H1 (cell line): ENCODE data around the gene LTBP4. TPM values are rescaled to one million over a fixed set of nuclear protein-coding genes. Genes with fewer than 3 reads are reported as not detected.

ENCODE experiments used
- CTCF ChIA-PET: fragments of 300-600 bp; sonication (Branson Sonifier 250); formaldehyde crosslinking; loops from one replicate; lab custom pipeline; 2021; ENCODE audit not compliant: partially characterized antibody; lab: Charles Lee
- POLR2A ChIA-PET: fragments of 300-600 bp; sonication (Branson Sonifier 250); formaldehyde crosslinking; loops from one replicate; lab custom pipeline; 2021; ENCODE audit warnings: inconsistent platforms; ENCODE audit not compliant: partially characterized antibody; lab: Charles Lee
- DNase-seq, 2 experiments: peaks; one replicate each; pipeline versions ENCODE4 v3.0.0 to v3.0.0-alpha.2; 2010 to 2022; ENCODE audit warnings: low spot score in 2 of 2, low read depth in 1 of 2, mixed read lengths in 1 of 2
- FAIRE-seq: peaks from 2 replicates; lab custom pipeline; 2011; peaks lifted over from hg19 to GRCh38; lab: Jason Lieb, UNC
- H2AFZ ChIP-seq: 2 replicates; pipeline ENCODE4 v1.8.1; 2012; ENCODE audit warnings: low read length, inconsistent platforms
- H2AK5ac ChIP-seq: 2 replicates; pipeline ENCODE4 v1.6.1; 2013; ENCODE audit warnings: low read depth, low read length
- H2BK120ac ChIP-seq: replicated peaks from 2 replicates; pipeline ENCODE3; 2013; ENCODE audit warnings: low read depth, low read length, inconsistent platforms
- H2BK12ac ChIP-seq: 2 replicates; pipeline ENCODE4 v1.6.1; 2013; ENCODE audit warnings: low read depth, low read length
- H2BK15ac ChIP-seq: 2 replicates; pipeline ENCODE4 v1.6.1; 2013; ENCODE audit warnings: low read length
- H2BK20ac ChIP-seq: 2 replicates; pipeline ENCODE4 v1.6.1; 2013; ENCODE audit warnings: low read length
- H2BK5ac ChIP-seq: 2 replicates; pipeline ENCODE4 v1.6.1; 2013; ENCODE audit warnings: low read depth, low read length
- H3K14ac ChIP-seq: 2 replicates; pipeline ENCODE4 v1.6.1; 2013; ENCODE audit warnings: inconsistent platforms; ENCODE audit not compliant: insufficient read length
- H3K18ac ChIP-seq: 2 replicates; pipeline ENCODE4 v1.6.1; 2013; ENCODE audit warnings: low read length; ENCODE audit errors: extremely low read depth
- H3K23ac ChIP-seq: 2 replicates; pipeline ENCODE4 v1.6.1; 2013; ENCODE audit warnings: inconsistent platforms; ENCODE audit not compliant: insufficient read length
- H3K23me2 ChIP-seq: 2 replicates; pipeline ENCODE4 v1.6.1; 2013; ENCODE audit warnings: low read depth, low read length
- H3K27ac ChIP-seq: 2 replicates; pipeline ENCODE4 v1.6.1; 2011; ENCODE audit warnings: low read depth, low read length, inconsistent platforms
- H3K27me3 ChIP-seq, 4 experiments: replicated peaks in 1 of 4; 1 replicate in 1 of 4; 2 replicates in 3 of 4; pipeline versions ENCODE4 v1.6.1 to v1.8.1; 2011 to 2013; ENCODE audit warnings: low read length in 3 of 4, mild to moderate bottlenecking in 3 of 4, inconsistent platforms in 2 of 4, mixed read lengths in 2 of 4, moderate library complexity in 1 of 4; ENCODE audit not compliant: control insufficient read depth in 3 of 4, insufficient read depth in 3 of 4; ENCODE audit errors: extremely low read depth in 1 of 4
- H3K36me3 ChIP-seq, 4 experiments: 2 replicates each; pipeline versions ENCODE4 v1.6.1 to v1.8.1; 2011 to 2013; ENCODE audit warnings: mild to moderate bottlenecking in 4 of 4, low read length in 3 of 4, moderate library complexity in 2 of 4, control low read depth in 1 of 4, inconsistent platforms in 1 of 4; ENCODE audit not compliant: insufficient read depth in 4 of 4, control insufficient read depth in 2 of 4
- H3K4ac ChIP-seq: replicated peaks from 2 replicates; pipeline ENCODE3; 2013; ENCODE audit warnings: low read length, low read depth, mixed read lengths, inconsistent platforms; ENCODE audit not compliant: insufficient read length
- H3K4me1 ChIP-seq, 4 experiments: replicated peaks in 1 of 4; 1 replicate in 1 of 4; 2 replicates in 3 of 4; pipeline versions ENCODE4 v1.6.1 to v1.8.1; 2011 to 2013; ENCODE audit warnings: low read length in 3 of 4, inconsistent platforms in 2 of 4, mixed read lengths in 1 of 4; ENCODE audit not compliant: insufficient read depth in 4 of 4, control insufficient read depth in 3 of 4
- H3K4me2 ChIP-seq, 2 experiments: 2 replicates each; pipeline versions ENCODE4 v1.6.1 to v1.8.1; 2011 to 2013; ENCODE audit warnings: low read depth in 2 of 2, low read length in 2 of 2, control low read depth in 1 of 2, inconsistent platforms in 1 of 2, mild to moderate bottlenecking in 1 of 2; ENCODE audit not compliant: insufficient read depth in 1 of 2
- H3K4me3 ChIP-seq, 4 experiments: fragments of 200-600, 300-600 bp in 1 of 4; sonication (generic), shearing (Covaris generic), sonication (Bioruptor Twin) in 1 of 4; 2 replicates each; pipeline versions ENCODE4 v1.5.1 to v1.8.1; 2011 to 2016; ENCODE audit warnings: low read length in 4 of 4, low read depth in 3 of 4, control low read depth in 2 of 4, inconsistent platforms in 2 of 4, mild to moderate bottlenecking in 2 of 4, mixed read lengths in 1 of 4, moderate library complexity in 1 of 4; ENCODE audit not compliant: insufficient read depth in 2 of 4; ENCODE audit errors: extremely low read depth in 1 of 4
- H3K56ac ChIP-seq: replicated peaks from 2 replicates; pipeline ENCODE3; 2013; ENCODE audit warnings: low read depth, mild to moderate bottlenecking, mixed read lengths, low read length, inconsistent platforms; ENCODE audit not compliant: insufficient read length
- H3K79me1 ChIP-seq: 2 replicates; pipeline ENCODE4 v1.6.1; 2013; ENCODE audit warnings: low read depth, low read length, control low read depth
- H3K79me2 ChIP-seq, 2 experiments: 2 replicates each; pipeline versions ENCODE4 v1.6.1 to v1.8.1; 2012 to 2013; ENCODE audit warnings: low read length in 2 of 2, mild to moderate bottlenecking in 2 of 2, inconsistent platforms in 1 of 2; ENCODE audit not compliant: insufficient read depth in 2 of 2, control insufficient read depth in 1 of 2
- H3K9ac ChIP-seq, 4 experiments: replicated peaks in 1 of 4; 1 replicate in 1 of 4; 2 replicates in 3 of 4; pipeline versions ENCODE4 v1.6.1 to v1.8.1; 2011 to 2013; ENCODE audit warnings: low read depth in 3 of 4, low read length in 3 of 4, control low read depth in 2 of 4, mild to moderate bottlenecking in 2 of 4, moderate library complexity in 2 of 4, inconsistent platforms in 1 of 4; ENCODE audit errors: extremely low read depth in 1 of 4
- H3K9me3 ChIP-seq, 2 experiments: 2 replicates each; pipeline versions ENCODE4 v1.6.1 to v1.8.1; 2012 to 2013; ENCODE audit warnings: mild to moderate bottlenecking in 2 of 2, moderate library complexity in 2 of 2, control low read depth in 1 of 2, inconsistent platforms in 1 of 2, low read depth in 1 of 2, low read length in 1 of 2, mixed read lengths in 1 of 2; ENCODE audit not compliant: insufficient read depth in 2 of 2
- H4K20me1 ChIP-seq, 2 experiments: replicated peaks in 1 of 2; 2 replicates each; pipeline versions ENCODE3 to v1.8.1; 2011 to 2013; ENCODE audit warnings: inconsistent platforms in 2 of 2, low read length in 2 of 2, mild to moderate bottlenecking in 1 of 2; ENCODE audit not compliant: insufficient read depth in 2 of 2, control insufficient read depth in 1 of 2
- H4K5ac ChIP-seq: 2 replicates; pipeline ENCODE4 v1.6.1; 2013; ENCODE audit warnings: low read length, low read depth, mixed read lengths, inconsistent platforms; ENCODE audit not compliant: insufficient read length
- H4K8ac ChIP-seq: 2 replicates; pipeline ENCODE4 v1.8.0; 2013; ENCODE audit warnings: mild to moderate bottlenecking, moderate library complexity, low read length, inconsistent platforms; ENCODE audit not compliant: insufficient read depth; ENCODE audit errors: extremely low read depth
- H4K91ac ChIP-seq: replicated peaks from 2 replicates; pipeline ENCODE3; 2013; ENCODE audit warnings: low read length, mixed read lengths, inconsistent platforms; ENCODE audit not compliant: insufficient read length
- CBX5 ChIP-seq: fragments of 300-800, 300-1000 bp; sonication (generic); IDR thresholded peaks from 2 replicates; pipeline ENCODE4 v1.7.1; 2016; ENCODE audit warnings: antibody characterized with exemption, low read length, low read depth
- CEBPB ChIP-seq: IDR thresholded peaks from 2 replicates; pipeline ENCODE4 v1.6.1; 2012; ENCODE audit warnings: low read depth, low read length
- E2F6 ChIP-seq: IDR thresholded peaks from 2 replicates; pipeline ENCODE4 v1.6.1; 2012; ENCODE audit warnings: inconsistent platforms
- RAD21 ChIP-seq, 2 experiments: IDR thresholded peaks in 1 of 2; conservative IDR thresholded peaks in 1 of 2; 2 replicates each; pipeline ENCODE4 v1.6.1; 2011; ENCODE audit warnings: low read depth in 2 of 2, low read length in 2 of 2, improper control_type of control experiment in 1 of 2, inconsistent platforms in 1 of 2, mild to moderate bottlenecking in 1 of 2, moderate library complexity in 1 of 2
- RNF2 ChIP-seq: fragments of 200-900, 300-1000 bp; sonication (generic); IDR thresholded peaks from 2 replicates; pipeline ENCODE4 v1.7.1; 2016; ENCODE audit warnings: borderline replicate concordance, low read depth, mild to moderate bottlenecking, antibody characterized with exemption, low read length; ENCODE audit not compliant: poor library complexity, severe bottlenecking; ENCODE audit errors: missing control alignments
- TBP ChIP-seq: IDR thresholded peaks from 2 replicates; pipeline ENCODE4 v1.6.1; 2011; ENCODE audit warnings: low read depth, low read length, improper control_type of control experiment
- TCF12 ChIP-seq: IDR thresholded peaks from 2 replicates; pipeline ENCODE4 v1.6.1; 2011; ENCODE audit warnings: low read depth, mild to moderate bottlenecking, low read length
- ZNF274 ChIP-seq: IDR thresholded peaks from 2 replicates; pipeline ENCODE4 v1.7.0; 2012; ENCODE audit warnings: low read length, borderline replicate concordance; ENCODE audit errors: extremely low read depth
- WGBS, 2 experiments: shearing (Covaris generic) in 1 of 2; methylation state at CpG; one replicate each; pipeline versions ENCODE4 v1.1.6 to v1.1.7; 2013 to 2015; ENCODE audit warnings: low lambda C conversion rate in 2 of 2, mixed read lengths in 2 of 2, inconsistent platforms in 1 of 2, low coverage in 1 of 2, missing lambda C conversion rate in 1 of 2; ENCODE audit not compliant: insufficient replicate concordance in 2 of 2, insufficient coverage in 1 of 2, insufficient read length in 1 of 2; ENCODE audit errors: extremely low coverage in 1 of 2, missing lambda C conversion rate in 1 of 2; 5-methylcytosine and 5-hydroxymethylcytosine counted together
- polyA plus RNA-seq, 7 experiments: library from polyadenylated mRNA; depleted of rRNA in 3 of 7; stranded (reverse) in 5 of 7; unstranded in 2 of 7; fragments of >200 nt in 5 of 7; fragments of 200-250 nt in 2 of 7; gene quantifications; 1 replicate in 5 of 7; 2 replicates in 1 of 7; 4 replicates in 1 of 7; pipeline versions ENCODE4 v1.2.1 to v1.2.3, GENCODE V29; 2011 to 2013; ENCODE audit warnings: missing spikeins in 2 of 7, mixed read lengths in 2 of 7
- total RNA-seq: library from RNA; stranded (reverse); fragmentation: NEBNext Ultra II Directional; extraction: Animal tissue kit (Norgen Biotek cat#: 25700); gene quantifications from 2 replicates; pipeline ENCODE4 v1.2.1, GENCODE V29; 2021

Gene LTBP4
- total and polyA plus RNA-seq, 2 of the 8 experiments (the other 6 are each of a cell fraction or from before 2014, with no cell fraction given) = 54.5 to 77.1 TPM

DNA sequence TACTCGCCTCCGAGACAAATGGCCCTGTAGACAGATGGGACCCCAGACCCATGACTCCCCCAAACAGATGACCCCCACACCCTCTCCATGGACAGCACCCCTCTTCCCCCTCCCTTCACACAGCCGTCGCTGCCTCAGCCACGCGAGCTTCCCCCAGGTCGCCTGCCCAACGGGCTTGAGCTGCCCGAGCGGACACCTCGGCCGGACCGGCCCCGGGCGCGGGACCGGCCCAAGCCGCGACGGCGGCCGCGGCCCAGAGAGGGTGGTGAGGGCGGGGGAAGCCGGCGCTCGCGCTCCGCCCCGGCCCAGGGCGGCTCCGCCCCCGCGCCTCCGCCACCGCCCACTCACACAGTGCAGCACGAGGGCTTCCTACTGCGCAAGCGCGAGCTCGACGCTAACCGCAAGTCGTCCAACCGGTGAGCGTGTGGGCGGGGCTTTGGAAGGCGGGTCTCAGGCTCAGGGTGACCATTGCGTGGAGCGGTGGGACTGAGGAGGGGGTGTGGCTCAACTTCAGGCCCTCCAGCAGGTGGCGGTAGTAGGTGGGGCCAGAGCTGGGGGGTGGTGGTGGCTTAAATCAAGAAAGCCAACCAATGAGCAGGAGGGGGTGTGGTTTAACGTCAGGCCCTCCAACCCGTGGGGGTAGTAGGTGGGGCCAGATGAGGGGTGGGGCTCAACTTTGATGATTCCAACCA is 30.7 kb upstream of the LTBP4 start:
- Histone ChIP-seq H4K5ac (no peak overlapping the region), H4K91ac (no peak overlapping the region), H3K4me1 (peaks cover 2 to 13% (median 4%) of the 10 kb centered on the region in 4 experiments), H2BK15ac (0 out of 2 replicates have a peak overlapping the region, but pooled peaks have one; percentile 8), H3K9me3 (no peaks in the 10 kb centered on the region), H3K56ac (no peak overlapping the region), H3K4ac (peak overlapping the region; percentile 84), H2AFZ (peak overlapping the region; percentile 95), H3K79me1 (no peaks in the 10 kb centered on the region), H3K23ac (no peak overlapping the region), H4K8ac (peak overlapping the region; percentile 53; the same call in 1 of the 2 replicates), H2BK12ac (0 out of 2 replicates have a peak overlapping the region, but pooled peaks have one; percentile 17), H2BK20ac (no peak overlapping the region), H3K9ac (no peak overlapping the region), H3K14ac (no peak overlapping the region), H4K20me1 (peaks cover 0 to 1% of the 10 kb centered on the region in 2 experiments), H2BK120ac (no peak overlapping the region), H3K36me3 (peaks cover 0 to 4% (median 0%) of the 10 kb centered on the region in 4 experiments; a peak in 1 of 8 replicates), H3K18ac (peak overlapping the region; percentile 83), H3K4me3 (peak overlapping the region; percentile 42 to 74 (median 45)), H3K23me2 (peaks cover 11% of the 10 kb centered on the region; the same call in 1 of the 2 replicates), H3K27me3 (peaks cover 32 to 49% (median 46%) of the 10 kb centered on the region in 4 experiments), H2AK5ac (no peak overlapping the region), H3K4me2 (peak overlapping the region; percentile 65 to 90), H3K27ac (no peak overlapping the region), H3K79me2 (no peaks in the 10 kb centered on the region), H2BK5ac (no peak overlapping the region; the same call in 1 of the 2 replicates)
- 3% methylated on average over 35 of the region's 53 CpGs; no CpG with 5 or more reads in 1 of the 2 experiments for WGBS, 2 experiments
- ChIA-PET POLR2A (interaction anchor here (0.6 to 1.6 kb wide), 4 partner anchors 18 to 180 kb away, joined by 3 to 6 read pairs (median 4); partner anchors contain the start of genes ACTMAP and SNRPA), CTCF (interaction anchor here (0.6 to 4.3 kb wide), 17 partner anchors 9 to 1771 kb away, joined by 3 to 16 read pairs (median 5); partner anchors contain the start of gene LTBP4)
- peak; percentile 95 for FAIRE-seq
- DNase-seq = peak; percentile 99 to 100
- TF ChIP-seq TCF12 (no peak), ZNF274 (no peak), TBP (0 out of 2 replicates have a peak, but pooled peaks have one; percentile 16), RAD21 (IDR thresholded peaks at IDR 0.05 in 1 of 2, conservative IDR thresholded peaks at IDR 0.05 in 1 of 2; ENCODE audit: low read depth in 2 of 2, low read length in 2 of 2) (peak; percentile 17 to 36; a peak in 2 of 4 replicates), RNF2 (no peak), CEBPB (no peak), E2F6 (peak; percentile 75), CBX5 (no peak)
